ENCODE measurements around the gene CSF1R.

GRCh38 chr5:150057996-150058395 is 28.4 kb downstream of the CSF1R start:
- TF ChIP-seq CTCF (IDR thresholded peaks at IDR 0.05; ENCODE audit: low read depth, low read length, missing input control) (no peak), TAF1 (conservative IDR thresholded peaks at IDR 0.05) (no peak), GABPA (IDR thresholded peaks at IDR 0.05 in 1 of 2, conservative IDR thresholded peaks at IDR 0.05 in 1 of 2) (no peak), MAX (IDR thresholded peaks at IDR 0.05) (no peak), FOXA2 (IDR thresholded peaks at IDR 0.05) (no peak), ATF3 (IDR thresholded peaks at IDR 0.05) (no peak), RAD21 (IDR thresholded peaks at IDR 0.05) (no peak)
